HepG2 (cell line): ENCODE results near the gene RBM12. TPM values are rescaled to one million over a fixed set of nuclear protein-coding genes. Genes with fewer than 3 reads are reported as not detected.

Experiments used
- CENPBD1 ChIP-seq: sonication (generic); formaldehyde crosslinking; IDR thresholded peaks from 2 replicates; pipeline ENCODE4 v1.8.0; 2022; ENCODE audit warnings: missing genetic modification reagents, low read depth, mild to moderate bottlenecking, borderline replicate concordance
- CHCHD3 ChIP-seq: sonication (generic); formaldehyde crosslinking; IDR thresholded peaks from 2 replicates; pipeline ENCODE4 v1.8.0; 2022; ENCODE audit warnings: mild to moderate bottlenecking, missing genetic modification reagents, moderate library complexity
- EP300 ChIP-seq, 3 experiments: sonication (generic) in 1 of 3; formaldehyde crosslinking in 1 of 3; IDR thresholded peaks; 2 replicates each; pipeline versions ENCODE4 v1.5.1 to v1.6.1; 2011 to 2020; ENCODE audit warnings: low read depth in 2 of 3, low read length in 2 of 3, borderline replicate concordance in 1 of 3, improper control_type of control experiment in 1 of 3, mild to moderate bottlenecking in 1 of 3, missing genetic modification reagents in 1 of 3, moderate library complexity in 1 of 3
- FOXA3 ChIP-seq: IDR thresholded peaks from 2 replicates; pipeline ENCODE4 v1.6.1; 2016; ENCODE audit warnings: missing genetic modification reagents, missing compliant biosample characterization
- GATAD2A ChIP-seq: IDR thresholded peaks from 2 replicates; pipeline ENCODE4 v1.6.1; 2016
- HMG20B ChIP-seq: conservative IDR thresholded peaks from 2 replicates; pipeline ENCODE4 v1.6.1; 2016; ENCODE audit warnings: missing genetic modification reagents, missing compliant biosample characterization
- HNRNPL ChIP-seq: fragments of 200-400 bp; formaldehyde crosslinking; IDR thresholded peaks from 2 replicates; pipeline ENCODE4 v1.6.1; 2017; ENCODE audit warnings: mild to moderate bottlenecking, low read depth, low read length
- HOXA9 ChIP-seq: sonication (generic); formaldehyde crosslinking; IDR thresholded peaks from 2 replicates; pipeline ENCODE4 v1.8.1; 2022; ENCODE audit warnings: missing genetic modification reagents, mild to moderate bottlenecking, moderate library complexity, borderline replicate concordance
- IKZF1 ChIP-seq: fragments of 450-650 bp; IDR thresholded peaks from 2 replicates; pipeline ENCODE4 v1.7.1; 2016
- MED8 ChIP-seq: sonication (generic); formaldehyde crosslinking; IDR thresholded peaks from 2 replicates; pipeline ENCODE4 v1.8.1; 2023; ENCODE audit warnings: mild to moderate bottlenecking, missing genetic modification reagents; ENCODE audit not compliant: insufficient replicate concordance
- NFKB2 ChIP-seq: sonication (generic); formaldehyde crosslinking; IDR thresholded peaks from 2 replicates; pipeline ENCODE4 v1.4.0; 2020; ENCODE audit warnings: missing genetic modification reagents, borderline replicate concordance
- NR0B2 ChIP-seq: sonication (generic); formaldehyde crosslinking; IDR thresholded peaks from 2 replicates; pipeline ENCODE4 v1.4.0; 2020; ENCODE audit warnings: mild to moderate bottlenecking, missing genetic modification reagents
- PLRG1 ChIP-seq: fragments of 450-650 bp; conservative IDR thresholded peaks from 2 replicates; pipeline ENCODE4 v1.6.1; 2016
- POLR2G ChIP-seq: fragments of 200-400 bp; formaldehyde crosslinking; IDR thresholded peaks from 2 replicates; pipeline ENCODE4 v1.6.1; 2018; ENCODE audit warnings: mild to moderate bottlenecking, low read depth, low read length, moderate library complexity
- SOX5 ChIP-seq: IDR thresholded peaks from 2 replicates; pipeline ENCODE4 v1.6.1; 2016; ENCODE audit warnings: borderline replicate concordance
- SRSF1 ChIP-seq: fragments of 200-400 bp; formaldehyde crosslinking; optimal IDR thresholded peaks from 2 replicates; pipeline ENCODE3; 2017; ENCODE audit warnings: mild to moderate bottlenecking, low read depth, low read length, moderate library complexity
- TCF7 ChIP-seq: sonication (generic); IDR thresholded peaks from 2 replicates; pipeline ENCODE4 v1.6.1; 2016; ENCODE audit warnings: antibody characterized with exemption, low read depth
- THAP11 ChIP-seq: IDR thresholded peaks from 2 replicates; pipeline ENCODE4 v1.6.1; 2016; ENCODE audit warnings: missing biosample characterization, missing genetic modification reagents
- ZBTB33 ChIP-seq: sonication (generic); formaldehyde crosslinking; IDR thresholded peaks from 2 replicates; pipeline ENCODE4 v1.4.0; 2020; ENCODE audit warnings: missing genetic modification reagents
- ZFP36L2 ChIP-seq: sonication (generic); formaldehyde crosslinking; IDR thresholded peaks from 2 replicates; pipeline ENCODE4 v1.4.0; 2020; ENCODE audit warnings: missing genetic modification reagents
- ZGPAT ChIP-seq: IDR thresholded peaks from 2 replicates; pipeline ENCODE4 v1.6.1; 2016; ENCODE audit warnings: mild to moderate bottlenecking
- ZNF775 ChIP-seq: sonication (generic); formaldehyde crosslinking; IDR thresholded peaks from 2 replicates; pipeline ENCODE4 v1.4.0; 2020; ENCODE audit warnings: missing genetic modification reagents, mild to moderate bottlenecking, moderate library complexity, borderline replicate concordance
- ZSCAN30 ChIP-seq: sonication (generic); formaldehyde crosslinking; IDR thresholded peaks from 2 replicates; pipeline ENCODE4 v1.5.0; 2020; ENCODE audit warnings: mild to moderate bottlenecking, missing genetic modification reagents
- polyA plus RNA-seq, 8 experiments: library from polyadenylated mRNA; depleted of rRNA in 3 of 8; stranded (reverse) in 7 of 8; unstranded in 1 of 8; fragments of >200 nt; fragmentation: Illumina TruSeq in 4 of 8; extraction: Trizol in 4 of 8; gene quantifications; 2 replicates each; pipeline versions ENCODE4 v1.2.1 to v1.2.3, GENCODE V29; 2011 to 2016; ENCODE audit warnings: low read depth in 4 of 8, missing spikeins in 1 of 8, mixed read lengths in 1 of 8; ENCODE audit not compliant: insufficient read depth in 1 of 8
- total RNA-seq, 5 experiments: library from RNA; depleted of rRNA; stranded (reverse); fragments of >200 nt; fragmentation: Illumina TruSeq; extraction: Trizol; gene quantifications; 2 replicates each; pipeline ENCODE4 v1.2.3, GENCODE V29; 2016; ENCODE audit warnings: low read depth in 1 of 5
- TF ChIP-seq, protein P1 (sequence below): sonication (generic); formaldehyde crosslinking; IDR thresholded peaks from 2 replicates; pipeline ENCODE4 v1.5.0; 2020; ENCODE audit warnings: missing genetic modification reagents, mild to moderate bottlenecking, borderline replicate concordance
- TF ChIP-seq, protein P2 (sequence below): sonication (generic); formaldehyde crosslinking; IDR thresholded peaks from 2 replicates; pipeline ENCODE4 v1.4.0; 2020; ENCODE audit warnings: missing genetic modification reagents

RBM12 gene
- total and polyA plus RNA-seq, 2 of the 13 experiments (the other 11 are each of a cell fraction or from before 2014, with no cell fraction given) = 97.9 to 104 TPM

- TF ChIP-seq, protein P1, sequence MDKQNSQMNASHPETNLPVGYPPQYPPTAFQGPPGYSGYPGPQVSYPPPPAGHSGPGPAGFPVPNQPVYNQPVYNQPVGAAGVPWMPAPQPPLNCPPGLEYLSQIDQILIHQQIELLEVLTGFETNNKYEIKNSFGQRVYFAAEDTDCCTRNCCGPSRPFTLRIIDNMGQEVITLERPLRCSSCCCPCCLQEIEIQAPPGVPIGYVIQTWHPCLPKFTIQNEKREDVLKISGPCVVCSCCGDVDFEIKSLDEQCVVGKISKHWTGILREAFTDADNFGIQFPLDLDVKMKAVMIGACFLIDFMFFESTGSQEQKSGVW = no peak
- TF ChIP-seq ZGPAT (peak; percentile 79), ZNF775 (CRISPR knock-in tag) (no peak), HNRNPL (no peak), ZSCAN30 (CRISPR knock-in tag) (0 out of 2 replicates have a peak, but pooled peaks have one; percentile 43), NFKB2 (CRISPR knock-in tag) (no peak), HMG20B (CRISPR knock-in tag) (no peak; the same call in 1 of the 2 replicates), CENPBD1 (CRISPR knock-in tag) (no peak), NR0B2 (CRISPR knock-in tag) (no peak), IKZF1 (no peak), POLR2G (no peak), THAP11 (no peak; the same call in 1 of the 2 replicates), EP300 (IDR thresholded peaks at IDR 0.05; ENCODE audit: low read depth in 2 of 2, low read length in 2 of 2) (peak; percentile 30 to 72; a peak in 2 of 4 replicates), EP300 (CRISPR knock-in tag; IDR thresholded peaks at IDR 0.05; ENCODE audit: borderline replicate concordance) (peak; percentile 69), PLRG1 (no peak), ZBTB33 (no peak), CHCHD3 (no peak), FOXA3 (0 out of 2 replicates have a peak, but pooled peaks have one; percentile 1), SRSF1 (no peak), GATAD2A (CRISPR knock-in tag) (peak; percentile 96), ZFP36L2 (no peak), TCF7 (peak; percentile 76), SOX5 (CRISPR knock-in tag) (peak; percentile 31; the same call in 1 of the 2 replicates), HOXA9 (no peak), MED8 (no peak)
- TF ChIP-seq, protein P2, sequence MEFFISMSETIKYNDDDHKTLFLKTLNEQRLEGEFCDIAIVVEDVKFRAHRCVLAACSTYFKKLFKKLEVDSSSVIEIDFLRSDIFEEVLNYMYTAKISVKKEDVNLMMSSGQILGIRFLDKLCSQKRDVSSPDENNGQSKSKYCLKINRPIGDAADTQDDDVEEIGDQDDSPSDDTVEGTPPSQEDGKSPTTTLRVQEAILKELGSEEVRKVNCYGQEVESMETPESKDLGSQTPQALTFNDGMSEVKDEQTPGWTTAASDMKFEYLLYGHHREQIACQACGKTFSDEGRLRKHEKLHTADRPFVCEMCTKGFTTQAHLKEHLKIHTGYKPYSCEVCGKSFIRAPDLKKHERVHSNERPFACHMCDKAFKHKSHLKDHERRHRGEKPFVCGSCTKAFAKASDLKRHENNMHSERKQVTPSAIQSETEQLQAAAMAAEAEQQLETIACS (CRISPR knock-in tag) = no peak
Observed at GRCh38 chr20:35695245-35695749, 30.6 kb upstream of the RBM12 start (continued).
